Breast epithelium (tissue), 4 donors: Measurements from ENCODE around the gene LCE1C. TPM values are rescaled to one million over a fixed set of nuclear protein-coding genes. Genes with fewer than 3 reads are reported as not detected.

Source experiments
- DNase-seq, 2 donors: peaks; one replicate each; pipeline ENCODE4 v3.0.0-alpha.2; 2019; ENCODE audit warnings: low spot score in 2 of 2
- H3K27ac ChIP-seq, 2 donors: fragments of 200-600 bp; sonication (generic) in 1 of 2; one replicate each; pipeline ENCODE4 v1.5.1; 2016 to 2019; ENCODE audit warnings: mild to moderate bottlenecking in 1 of 2
- H3K27me3 ChIP-seq, 2 donors: fragments of 200-600 bp; sonication (generic) in 1 of 2; one replicate each; pipeline versions ENCODE4 v1.5.1 to v1.6.0; 2017 to 2019; ENCODE audit warnings: control low read depth in 1 of 2, mild to moderate bottlenecking in 1 of 2
- H3K36me3 ChIP-seq: fragments of 200-600 bp; one replicate; pipeline ENCODE4 v1.5.1; 2019
- H3K4me1 ChIP-seq, 2 donors: fragments of 200-600 bp; sonication (generic); one replicate each; pipeline ENCODE4 v1.5.1; 2016 to 2019; ENCODE audit warnings: control low read depth in 1 of 2
- H3K4me3 ChIP-seq, 3 donors: fragments of 200-600 bp; sonication (generic); 1 replicate in 2 of 3; 2 replicates in 1 of 3; pipeline ENCODE4 v1.5.1; 2016 to 2019; ENCODE audit warnings: mild to moderate bottlenecking in 3 of 3, moderate library complexity in 2 of 3
- H3K9me3 ChIP-seq, 2 donors: fragments of 200-600 bp; sonication (generic) in 1 of 2; one replicate each; pipeline ENCODE4 v1.5.1; 2016 to 2019; ENCODE audit warnings: control low read depth in 1 of 2
- POLR2A ChIP-seq: fragments of 450-650 bp; IDR thresholded peaks from one replicate; pipeline ENCODE4 v1.6.1; 2016; ENCODE audit warnings: antibody characterized with exemption, mild to moderate bottlenecking, moderate library complexity
- POLR2AphosphoS5 ChIP-seq, 3 donors: sonication (generic); formaldehyde crosslinking; IDR thresholded peaks; one replicate each; pipeline ENCODE4 v1.6.1; 2017; ENCODE audit warnings: antibody characterized with exemption in 3 of 3
- intact Hi-C: fragments of 100-400 bp; cut with DNase I; formaldehyde crosslinking; loops from one replicate; pipeline ENCODE4 v1.15.1; 2023; ENCODE audit warnings: low total_unique reads
- total RNA-seq, 3 donors: library from RNA; depleted of rRNA; stranded (reverse); fragments of >200 nt; gene quantifications; one replicate each; pipeline ENCODE4 v1.1.0, GENCODE V29; 2016
- TF ChIP-seq, protein P1 (sequence below), 3 donors: fragments of 450-650 bp; IDR thresholded peaks; one replicate each; pipeline ENCODE4 v1.5.1; 2016 to 2017; ENCODE audit warnings: antibody characterized with exemption in 3 of 3, mild to moderate bottlenecking in 3 of 3, moderate library complexity in 3 of 3

Gene LCE1C
- total RNA-seq, 3 donors from 2014 or later = not detected

- H3K9me3 ChIP-seq = no peaks in the 10 kb centered on the region
- no peak for DNase-seq
- H3K27ac ChIP-seq = no peak overlapping the region
- no peaks in the 10 kb centered on the region for H3K4me1 ChIP-seq
- no peak overlapping the region for H3K4me3 ChIP-seq
- no peaks in the 10 kb centered on the region for H3K27me3 ChIP-seq
- no peak for TF ChIP-seq POLR2A
- no peak for TF ChIP-seq POLR2AphosphoS5 (IDR thresholded peaks at IDR 0.05)
- TF ChIP-seq, protein P1, sequence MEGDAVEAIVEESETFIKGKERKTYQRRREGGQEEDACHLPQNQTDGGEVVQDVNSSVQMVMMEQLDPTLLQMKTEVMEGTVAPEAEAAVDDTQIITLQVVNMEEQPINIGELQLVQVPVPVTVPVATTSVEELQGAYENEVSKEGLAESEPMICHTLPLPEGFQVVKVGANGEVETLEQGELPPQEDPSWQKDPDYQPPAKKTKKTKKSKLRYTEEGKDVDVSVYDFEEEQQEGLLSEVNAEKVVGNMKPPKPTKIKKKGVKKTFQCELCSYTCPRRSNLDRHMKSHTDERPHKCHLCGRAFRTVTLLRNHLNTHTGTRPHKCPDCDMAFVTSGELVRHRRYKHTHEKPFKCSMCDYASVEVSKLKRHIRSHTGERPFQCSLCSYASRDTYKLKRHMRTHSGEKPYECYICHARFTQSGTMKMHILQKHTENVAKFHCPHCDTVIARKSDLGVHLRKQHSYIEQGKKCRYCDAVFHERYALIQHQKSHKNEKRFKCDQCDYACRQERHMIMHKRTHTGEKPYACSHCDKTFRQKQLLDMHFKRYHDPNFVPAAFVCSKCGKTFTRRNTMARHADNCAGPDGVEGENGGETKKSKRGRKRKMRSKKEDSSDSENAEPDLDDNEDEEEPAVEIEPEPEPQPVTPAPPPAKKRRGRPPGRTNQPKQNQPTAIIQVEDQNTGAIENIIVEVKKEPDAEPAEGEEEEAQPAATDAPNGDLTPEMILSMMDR (IDR thresholded peaks at IDR 0.05) = no peak
- intact Hi-C loops = no loop called here
- H3K36me3 ChIP-seq = peaks cover 3% of the 10 kb centered on the region
Measured at GRCh38 chr1:152776361-152776760, 30.1 kb downstream of the LCE1C start.

- DNase-seq = no peak
- H3K27ac ChIP-seq = no peak within 1 kb of the TSS
- H3K9me3 ChIP-seq = no peaks in the 10 kb centered on the region
- TF ChIP-seq POLR2A (no peak), POLR2AphosphoS5 (IDR thresholded peaks at IDR 0.05) (no peak)
- TF ChIP-seq, protein P1 (IDR thresholded peaks at IDR 0.05) = no peak
- intact Hi-C loops = no loop called here
- no peaks in the 10 kb centered on the region for H3K4me1 ChIP-seq
- no peaks in the 10 kb centered on the region for H3K36me3 ChIP-seq
- H3K4me3 ChIP-seq = no peak within 1 kb of the TSS
- H3K27me3 ChIP-seq = no peaks in the 10 kb centered on the region
Measured at GRCh38 chr1:152774875-152775274, 31.6 kb downstream of the LCE1C start, which contains the start of gene LCE1F. LCE1F (plus strand) TSS chr1:152775140; CDS start chr1:152776372, 1,232 bp downstream.

DNA sequence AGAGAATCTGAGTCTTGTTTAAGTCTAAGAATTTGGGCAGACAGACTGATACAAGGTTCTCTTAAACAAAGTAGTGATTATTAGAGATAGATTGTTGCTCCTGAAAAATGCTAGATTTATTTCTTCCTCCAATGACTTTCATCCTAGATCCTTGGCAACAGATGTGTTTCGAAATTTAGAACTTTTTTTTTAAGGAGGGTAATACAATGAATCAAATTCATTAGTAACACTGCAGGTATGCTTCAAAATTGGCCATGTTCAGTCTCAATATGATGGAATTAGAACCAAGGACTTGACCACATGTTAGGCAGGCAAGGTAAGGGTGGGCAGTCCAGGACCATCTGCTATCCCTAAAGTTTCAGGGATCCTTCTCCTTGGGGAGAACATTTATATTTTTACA, 36.0 kb downstream of the LCE1C start:
- TF ChIP-seq POLR2AphosphoS5 (IDR thresholded peaks at IDR 0.05) (no peak), POLR2A (no peak)
- H3K4me1 ChIP-seq = no peaks in the 10 kb centered on the region
- no peaks in the 10 kb centered on the region for H3K27me3 ChIP-seq
- H3K4me3 ChIP-seq = no peak overlapping the region
- intact Hi-C loops = no loop called here
- H3K27ac ChIP-seq = no peak overlapping the region
- H3K36me3 ChIP-seq = no peaks in the 10 kb centered on the region
- no peaks in the 10 kb centered on the region for H3K9me3 ChIP-seq
- no peak for DNase-seq

DNA sequence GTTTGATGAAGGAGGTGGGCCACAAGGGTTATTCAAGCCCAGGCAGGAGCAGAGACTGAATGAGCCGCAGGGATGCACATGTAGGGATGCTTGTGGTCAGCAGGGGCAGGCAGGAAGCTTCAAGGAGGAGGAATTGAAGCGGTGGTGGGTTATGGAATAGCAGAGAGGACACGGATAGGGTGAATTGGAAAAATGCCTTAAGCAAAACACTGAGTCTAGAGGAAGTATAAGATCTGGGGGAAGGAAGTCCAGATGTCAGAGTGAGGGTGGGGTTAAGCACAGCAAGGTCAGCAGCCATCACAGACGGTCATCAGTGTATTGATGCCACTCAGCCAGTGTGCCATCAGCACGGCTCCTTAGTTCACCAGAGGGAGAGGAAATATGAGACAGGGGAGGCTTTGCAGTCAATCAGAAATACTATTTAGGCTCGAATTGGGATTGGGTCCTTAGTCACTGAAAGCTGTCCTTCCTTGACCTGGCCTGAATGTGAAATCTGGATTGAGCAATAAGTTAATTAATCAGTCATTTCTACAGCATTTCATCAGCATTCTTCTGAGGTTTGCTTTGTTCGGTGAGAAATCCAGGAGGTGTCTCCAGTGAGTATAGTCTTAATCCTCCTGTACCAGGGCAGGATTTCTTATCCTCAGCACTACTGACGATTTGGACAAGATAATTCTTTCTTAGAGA, 37.5 kb downstream of the LCE1C start:
- TF ChIP-seq, protein P1 (IDR thresholded peaks at IDR 0.05) = no peak
- no peak for TF ChIP-seq POLR2AphosphoS5 (IDR thresholded peaks at IDR 0.05)
- TF ChIP-seq POLR2A = no peak
- intact Hi-C loops = no loop called here
- Histone ChIP-seq H3K27me3 (no peaks in the 10 kb centered on the region), H3K4me1 (no peaks in the 10 kb centered on the region), H3K9me3 (no peaks in the 10 kb centered on the region), H3K4me3 (no peak overlapping the region), H3K36me3 (no peaks in the 10 kb centered on the region), H3K27ac (no peak overlapping the region)
- DNase-seq = no peak

- Histone ChIP-seq H3K36me3 (no peaks in the 10 kb centered on the region), H3K27ac (no peak overlapping the region), H3K4me1 (no peaks in the 10 kb centered on the region), H3K27me3 (no peaks in the 10 kb centered on the region), H3K4me3 (no peak overlapping the region), H3K9me3 (no peaks in the 10 kb centered on the region)
- intact Hi-C loops = no loop called here
- TF ChIP-seq, protein P1 (IDR thresholded peaks at IDR 0.05) = no peak
- TF ChIP-seq POLR2AphosphoS5 (IDR thresholded peaks at IDR 0.05) (no peak), POLR2A (no peak)
- no peak for DNase-seq
Measured at GRCh38 chr1:152761609-152762213, 44.7 kb downstream of the LCE1C start.
